Subcutaneous adipose tissue (tissue), 4 donors: Measurements from ENCODE around the gene VPS13C. TPM values are rescaled to one million over a fixed set of nuclear protein-coding genes. Genes with fewer than 3 reads are reported as not detected.

ENCODE experiments used
- total RNA-seq, 4 donors: library from RNA; depleted of rRNA; stranded (reverse); fragments of >200 nt; gene quantifications; one replicate each; pipeline ENCODE4 v1.1.0, GENCODE V29; 2016
- TF ChIP-seq, protein P1 (sequence below): fragments of 450-650 bp; IDR thresholded peaks from one replicate; pipeline ENCODE4 v1.5.1; 2016; ENCODE audit warnings: low read depth, mild to moderate bottlenecking, control low read depth, antibody characterized with exemption, moderate library complexity

The VPS13C gene
- total RNA-seq, 4 donors from 2014 or later, result 113 to 141 (median 139) TPM

GRCh38 chr15:62088353-62088693, 28.1 kb upstream of the VPS13C start:
- TF ChIP-seq, protein P1, sequence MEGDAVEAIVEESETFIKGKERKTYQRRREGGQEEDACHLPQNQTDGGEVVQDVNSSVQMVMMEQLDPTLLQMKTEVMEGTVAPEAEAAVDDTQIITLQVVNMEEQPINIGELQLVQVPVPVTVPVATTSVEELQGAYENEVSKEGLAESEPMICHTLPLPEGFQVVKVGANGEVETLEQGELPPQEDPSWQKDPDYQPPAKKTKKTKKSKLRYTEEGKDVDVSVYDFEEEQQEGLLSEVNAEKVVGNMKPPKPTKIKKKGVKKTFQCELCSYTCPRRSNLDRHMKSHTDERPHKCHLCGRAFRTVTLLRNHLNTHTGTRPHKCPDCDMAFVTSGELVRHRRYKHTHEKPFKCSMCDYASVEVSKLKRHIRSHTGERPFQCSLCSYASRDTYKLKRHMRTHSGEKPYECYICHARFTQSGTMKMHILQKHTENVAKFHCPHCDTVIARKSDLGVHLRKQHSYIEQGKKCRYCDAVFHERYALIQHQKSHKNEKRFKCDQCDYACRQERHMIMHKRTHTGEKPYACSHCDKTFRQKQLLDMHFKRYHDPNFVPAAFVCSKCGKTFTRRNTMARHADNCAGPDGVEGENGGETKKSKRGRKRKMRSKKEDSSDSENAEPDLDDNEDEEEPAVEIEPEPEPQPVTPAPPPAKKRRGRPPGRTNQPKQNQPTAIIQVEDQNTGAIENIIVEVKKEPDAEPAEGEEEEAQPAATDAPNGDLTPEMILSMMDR, result no peak

DNA sequence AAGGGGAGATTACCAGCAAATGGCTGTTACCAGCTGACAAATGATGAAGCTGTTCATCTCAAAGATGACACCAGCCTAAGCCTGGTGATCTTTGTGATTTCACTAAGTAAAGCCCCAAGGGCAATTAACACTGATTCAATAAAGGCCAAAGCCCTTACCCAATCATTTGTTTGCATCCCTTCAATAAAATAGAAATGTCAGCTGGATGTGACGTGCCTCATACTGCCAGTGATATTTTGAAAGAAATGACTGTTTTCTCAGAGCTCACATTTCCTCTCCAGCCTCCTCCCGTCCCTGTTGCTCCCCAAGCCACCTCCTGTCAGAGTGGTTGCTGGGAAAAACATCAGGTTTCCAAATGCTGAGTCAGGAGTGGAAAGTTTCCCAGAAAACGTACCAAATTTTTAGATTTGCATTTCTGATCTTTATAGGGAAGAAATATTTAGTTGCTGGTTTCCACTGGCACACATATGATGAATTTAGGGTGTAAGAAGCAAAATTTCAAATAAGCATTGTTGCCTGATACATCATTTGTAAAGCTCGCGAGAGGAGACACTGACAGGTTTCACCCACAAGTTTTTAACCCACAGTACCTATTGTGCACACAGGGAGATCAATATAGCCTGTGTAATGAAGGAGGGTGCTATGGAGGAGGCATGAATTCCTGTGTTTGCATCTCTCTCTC, 27.6 kb upstream of the VPS13C start:
- TF ChIP-seq, protein P1, result no peak

DNA sequence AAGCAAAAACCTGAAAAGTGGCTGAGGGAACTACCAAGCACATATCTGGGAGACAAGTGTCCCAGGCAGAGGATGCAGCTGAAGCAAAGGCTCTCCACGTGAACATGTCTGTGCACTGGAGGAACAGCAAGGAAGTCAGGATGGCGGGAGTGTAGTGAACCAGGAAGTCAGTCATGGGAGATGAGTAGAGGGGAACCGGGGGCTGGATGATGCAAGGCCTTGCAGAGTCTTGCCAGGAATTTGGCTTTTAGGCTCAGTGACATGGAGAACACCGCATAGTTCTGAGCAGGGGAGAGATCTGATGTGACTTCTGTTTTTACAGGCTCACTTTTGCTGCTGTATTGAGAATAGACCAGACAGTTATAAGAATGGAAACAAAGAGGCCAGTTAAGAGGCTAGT, 25.5 kb upstream of the VPS13C start:
- TF ChIP-seq, protein P1, result no peak

- TF ChIP-seq, protein P1, result no peak
These were observed 23.2 kb upstream of the VPS13C start for GRCh38 chr15:62083194-62084154.

DNA sequence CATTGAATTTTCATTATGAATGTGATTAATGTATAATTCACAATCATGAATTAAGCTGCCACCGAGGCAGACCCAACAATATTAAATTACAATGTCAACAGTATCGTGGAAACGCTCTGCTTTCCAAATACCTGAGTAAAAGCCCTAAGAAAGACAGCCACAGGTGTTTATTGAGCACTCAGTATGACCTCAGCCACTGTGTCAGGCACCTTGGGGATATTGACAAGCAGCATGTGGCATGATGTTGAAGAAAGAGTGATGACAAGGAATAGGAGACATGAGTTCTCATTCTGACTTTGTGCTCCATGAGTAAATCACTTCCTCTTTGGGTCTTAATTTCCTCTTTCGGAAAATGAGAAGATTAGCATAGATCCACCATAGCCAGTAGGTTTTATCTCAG, 19.3 kb upstream of the VPS13C start:
- TF ChIP-seq, protein P1, result no peak

DNA sequence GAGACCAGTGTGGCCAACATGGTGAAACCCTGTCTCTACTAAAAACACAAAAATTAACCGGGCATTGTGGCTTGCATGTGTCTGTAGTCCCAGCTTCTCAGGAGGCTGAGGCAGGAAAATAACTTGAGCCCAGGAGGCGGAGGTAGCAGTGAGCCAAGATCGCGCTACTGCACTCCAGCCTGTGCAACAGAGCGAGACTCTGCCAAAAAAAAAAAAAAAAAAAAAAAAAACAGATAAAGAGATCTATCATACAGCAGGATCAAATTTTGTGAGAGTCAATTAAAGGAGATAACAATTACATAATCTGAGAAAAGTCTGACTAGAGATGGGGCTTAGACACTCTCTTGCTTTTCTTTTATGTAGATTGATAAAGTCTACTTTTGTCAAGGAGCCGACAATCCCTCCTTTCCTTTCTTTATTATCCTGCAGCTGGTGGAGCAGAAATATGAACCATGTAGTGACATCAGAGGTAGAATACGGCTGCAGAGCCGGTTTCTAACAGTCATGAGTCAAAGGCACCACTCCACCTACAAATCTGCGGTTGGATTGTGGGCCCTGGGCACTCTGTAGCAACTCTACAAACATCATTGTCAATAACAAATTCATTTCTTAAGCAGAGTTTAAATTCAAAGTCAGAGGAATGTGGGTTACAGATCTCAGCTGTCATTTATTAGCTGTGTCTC, 15.5 kb upstream of the VPS13C start:
- TF ChIP-seq, protein P1, result no peak

DNA sequence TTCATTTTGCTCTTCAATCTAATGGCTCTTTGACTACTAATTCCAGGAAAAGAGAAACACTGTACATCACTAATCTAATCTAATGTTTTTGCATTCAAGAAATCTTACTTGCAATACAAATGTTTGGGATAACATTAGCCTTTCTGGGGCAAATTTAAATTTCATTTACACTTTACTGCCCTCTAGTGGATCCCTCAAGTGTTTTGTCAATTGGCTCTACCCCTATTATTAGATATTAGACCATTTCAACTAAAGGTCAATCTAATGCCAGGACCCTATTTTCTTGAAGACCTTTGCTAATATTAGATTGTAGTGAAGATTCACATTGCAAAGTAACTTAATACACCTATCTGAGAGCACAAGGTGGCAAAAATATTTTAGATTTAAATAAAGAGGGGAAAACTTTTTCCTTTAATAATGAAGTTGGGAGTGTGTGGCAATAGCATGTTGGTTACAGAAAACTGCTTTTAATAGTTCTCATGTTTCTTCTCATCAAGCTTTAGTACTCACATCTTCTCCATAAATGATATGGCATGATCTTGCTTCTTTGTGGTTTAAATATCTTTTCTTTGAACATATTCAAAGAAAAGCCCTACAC, 11.6 kb upstream of the VPS13C start:
- TF ChIP-seq, protein P1, result no peak
